ENCODE data around the gene RAB40B. TPM values are rescaled to one million over a fixed set of nuclear protein-coding genes. Genes with fewer than 3 reads are reported as not detected.

RAB40B gene
- total RNA-seq, 3 donors from 2014 or later = 21.0 to 52.4 (median 23.9) TPM

DNA sequence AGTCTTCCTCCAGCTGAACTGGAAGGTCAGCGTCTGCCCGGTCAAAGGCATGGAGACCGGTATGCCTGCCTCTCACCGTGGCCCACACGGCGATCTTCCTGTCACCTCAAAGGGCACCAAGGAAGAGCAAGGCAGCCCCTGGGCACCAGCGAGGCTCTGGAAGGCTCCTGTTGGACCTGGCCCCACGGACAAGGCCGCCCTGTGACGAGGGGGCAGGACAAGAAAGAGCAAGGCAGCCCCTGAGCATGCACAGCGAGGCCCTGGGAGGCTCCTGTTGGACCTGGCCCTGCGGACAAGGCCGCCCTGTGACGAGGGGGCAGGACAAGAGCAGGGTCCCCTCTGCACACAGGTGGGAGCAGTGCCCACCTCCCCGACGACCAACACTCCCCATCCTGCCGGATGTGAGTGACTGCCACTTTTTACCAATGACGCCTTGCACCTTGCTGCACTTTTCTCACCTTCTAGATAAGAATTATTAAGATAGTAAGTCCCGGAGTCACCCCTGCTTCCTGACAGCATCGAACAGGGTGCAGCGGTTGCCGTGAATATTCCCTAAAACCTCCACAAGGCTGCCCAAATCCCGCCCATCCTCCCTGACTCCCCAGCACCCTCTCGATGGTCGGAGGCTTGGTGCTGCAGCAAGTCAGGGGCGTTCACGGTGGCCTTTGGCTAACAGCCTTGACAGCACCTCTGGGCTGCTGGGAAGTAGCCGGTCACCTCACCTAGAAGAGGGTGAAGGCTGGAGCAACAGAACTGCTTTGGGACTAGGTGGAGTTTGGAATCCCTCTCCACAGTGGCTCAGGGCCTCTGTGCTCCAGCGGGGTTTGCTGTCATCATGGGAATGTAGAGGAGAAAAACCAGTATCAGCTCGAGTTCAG, 44.6 kb downstream of the RAB40B start:
- DNase-seq (peak in 1 of 3 donors; percentile 51), ATAC-seq (peak; percentile 4)
- Histone ChIP-seq H3K4me3 (no peak overlapping the region), H3K9me3 (no peaks in the 10 kb centered on the region), H3K4me1 (ENCODE audit: low read depth) (peaks cover 15% of the 10 kb centered on the region), H3K36me3 (ENCODE audit: low read depth) (no peaks in the 10 kb centered on the region)
- intact Hi-C loops (cut with DNase I, micrococcal nuclease) = loop anchor here in 1 of 2 donors (2.0 kb wide), 1 partner anchor 51 kb away; no protein-coding TSS in a partner anchor
- TF ChIP-seq, protein P1, sequence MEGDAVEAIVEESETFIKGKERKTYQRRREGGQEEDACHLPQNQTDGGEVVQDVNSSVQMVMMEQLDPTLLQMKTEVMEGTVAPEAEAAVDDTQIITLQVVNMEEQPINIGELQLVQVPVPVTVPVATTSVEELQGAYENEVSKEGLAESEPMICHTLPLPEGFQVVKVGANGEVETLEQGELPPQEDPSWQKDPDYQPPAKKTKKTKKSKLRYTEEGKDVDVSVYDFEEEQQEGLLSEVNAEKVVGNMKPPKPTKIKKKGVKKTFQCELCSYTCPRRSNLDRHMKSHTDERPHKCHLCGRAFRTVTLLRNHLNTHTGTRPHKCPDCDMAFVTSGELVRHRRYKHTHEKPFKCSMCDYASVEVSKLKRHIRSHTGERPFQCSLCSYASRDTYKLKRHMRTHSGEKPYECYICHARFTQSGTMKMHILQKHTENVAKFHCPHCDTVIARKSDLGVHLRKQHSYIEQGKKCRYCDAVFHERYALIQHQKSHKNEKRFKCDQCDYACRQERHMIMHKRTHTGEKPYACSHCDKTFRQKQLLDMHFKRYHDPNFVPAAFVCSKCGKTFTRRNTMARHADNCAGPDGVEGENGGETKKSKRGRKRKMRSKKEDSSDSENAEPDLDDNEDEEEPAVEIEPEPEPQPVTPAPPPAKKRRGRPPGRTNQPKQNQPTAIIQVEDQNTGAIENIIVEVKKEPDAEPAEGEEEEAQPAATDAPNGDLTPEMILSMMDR (IDR thresholded peaks at IDR 0.05) = no peak

GRCh38 chr17:82650723-82651122, 47.8 kb downstream of the RAB40B start:
- TF ChIP-seq, protein P1 (IDR thresholded peaks at IDR 0.05) = no peak
- ATAC-seq (no peak), DNase-seq (no peak)
- Histone ChIP-seq H3K36me3 (ENCODE audit: low read depth) (no peaks in the 10 kb centered on the region), H3K9me3 (no peaks in the 10 kb centered on the region), H3K4me1 (ENCODE audit: low read depth) (peaks cover 33% of the 10 kb centered on the region), H3K4me3 (no peak overlapping the region)
- intact Hi-C loops (cut with DNase I, micrococcal nuclease) = no loop called here

GRCh38 chr17:82649501-82650261, 48.8 kb downstream of the RAB40B start:
- Histone ChIP-seq H3K9me3 (no peaks in the 10 kb centered on the region), H3K4me1 (ENCODE audit: low read depth) (peaks cover 37% of the 10 kb centered on the region), H3K36me3 (ENCODE audit: low read depth) (no peaks in the 10 kb centered on the region), H3K4me3 (no peak overlapping the region)
- intact Hi-C loops (cut with DNase I, micrococcal nuclease) = loop anchor here in 1 of 2 donors (10.0 kb wide), 1 partner anchor 55 kb away; no protein-coding TSS in a partner anchor
- DNase-seq (no peak), ATAC-seq (no peak)
- TF ChIP-seq, protein P1 (IDR thresholded peaks at IDR 0.05) = no peak

DNA sequence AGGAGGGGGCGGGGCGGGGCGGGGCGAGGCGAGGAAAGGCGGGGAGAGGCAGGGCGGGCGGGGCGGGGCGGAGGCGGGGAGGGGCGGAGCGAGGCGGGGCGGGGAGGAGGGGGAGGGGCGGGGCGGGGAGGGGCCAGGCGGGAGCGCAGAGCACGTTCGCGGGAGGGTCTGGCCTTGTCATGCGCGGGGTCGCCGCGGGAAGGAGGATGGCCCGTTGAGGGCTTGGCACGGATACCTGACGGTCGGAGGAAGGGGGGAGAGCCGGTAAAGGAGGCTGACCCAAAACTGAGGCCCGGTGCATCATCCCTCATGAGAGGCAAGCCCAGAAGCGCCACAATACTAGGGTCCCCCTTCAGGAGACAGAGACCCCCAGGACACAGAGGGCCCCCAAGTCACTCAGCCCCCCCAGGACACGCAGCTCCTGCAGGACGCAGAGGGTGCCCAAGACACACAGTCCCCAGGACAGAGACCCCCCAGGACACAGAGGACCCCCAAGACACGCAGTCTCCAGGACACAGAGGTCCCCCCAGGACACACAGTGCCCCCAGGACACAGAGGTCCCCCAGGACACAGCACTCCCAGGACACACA, 49.7 kb downstream of the RAB40B start:
- DNase-seq = peak; percentile 62 to 86 (median 79)
- H3K4me1 ChIP-seq (ENCODE audit: low read depth) = peaks cover 30% of the 10 kb centered on the region
- ATAC-seq = peak; percentile 28

More for the DNA sequence above, 49.7 kb downstream of the RAB40B start:
- intact Hi-C loops (cut with DNase I, micrococcal nuclease) = loop anchor here in 1 of 2 donors (10.0 kb wide), 1 partner anchor 54 kb away; no protein-coding TSS in a partner anchor
- Histone ChIP-seq H3K9me3 (no peaks in the 10 kb centered on the region), H3K4me3 (no peak overlapping the region), H3K36me3 (ENCODE audit: low read depth) (no peaks in the 10 kb centered on the region)
- TF ChIP-seq, protein P1 (IDR thresholded peaks at IDR 0.05) = no peak

Measured in mucosa of descending colon (tissue), 3 donors.